ENCODE measurements around the gene PLEKHA4. TPM values are rescaled to one million over a fixed set of nuclear protein-coding genes. Genes with fewer than 3 reads are reported as not detected.

PLEKHA4 gene, protein sequence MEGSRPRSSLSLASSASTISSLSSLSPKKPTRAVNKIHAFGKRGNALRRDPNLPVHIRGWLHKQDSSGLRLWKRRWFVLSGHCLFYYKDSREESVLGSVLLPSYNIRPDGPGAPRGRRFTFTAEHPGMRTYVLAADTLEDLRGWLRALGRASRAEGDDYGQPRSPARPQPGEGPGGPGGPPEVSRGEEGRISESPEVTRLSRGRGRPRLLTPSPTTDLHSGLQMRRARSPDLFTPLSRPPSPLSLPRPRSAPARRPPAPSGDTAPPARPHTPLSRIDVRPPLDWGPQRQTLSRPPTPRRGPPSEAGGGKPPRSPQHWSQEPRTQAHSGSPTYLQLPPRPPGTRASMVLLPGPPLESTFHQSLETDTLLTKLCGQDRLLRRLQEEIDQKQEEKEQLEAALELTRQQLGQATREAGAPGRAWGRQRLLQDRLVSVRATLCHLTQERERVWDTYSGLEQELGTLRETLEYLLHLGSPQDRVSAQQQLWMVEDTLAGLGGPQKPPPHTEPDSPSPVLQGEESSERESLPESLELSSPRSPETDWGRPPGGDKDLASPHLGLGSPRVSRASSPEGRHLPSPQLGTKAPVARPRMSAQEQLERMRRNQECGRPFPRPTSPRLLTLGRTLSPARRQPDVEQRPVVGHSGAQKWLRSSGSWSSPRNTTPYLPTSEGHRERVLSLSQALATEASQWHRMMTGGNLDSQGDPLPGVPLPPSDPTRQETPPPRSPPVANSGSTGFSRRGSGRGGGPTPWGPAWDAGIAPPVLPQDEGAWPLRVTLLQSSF
- total RNA-seq: 17.2 and 18.3 TPM in 2 replicates

DNA sequence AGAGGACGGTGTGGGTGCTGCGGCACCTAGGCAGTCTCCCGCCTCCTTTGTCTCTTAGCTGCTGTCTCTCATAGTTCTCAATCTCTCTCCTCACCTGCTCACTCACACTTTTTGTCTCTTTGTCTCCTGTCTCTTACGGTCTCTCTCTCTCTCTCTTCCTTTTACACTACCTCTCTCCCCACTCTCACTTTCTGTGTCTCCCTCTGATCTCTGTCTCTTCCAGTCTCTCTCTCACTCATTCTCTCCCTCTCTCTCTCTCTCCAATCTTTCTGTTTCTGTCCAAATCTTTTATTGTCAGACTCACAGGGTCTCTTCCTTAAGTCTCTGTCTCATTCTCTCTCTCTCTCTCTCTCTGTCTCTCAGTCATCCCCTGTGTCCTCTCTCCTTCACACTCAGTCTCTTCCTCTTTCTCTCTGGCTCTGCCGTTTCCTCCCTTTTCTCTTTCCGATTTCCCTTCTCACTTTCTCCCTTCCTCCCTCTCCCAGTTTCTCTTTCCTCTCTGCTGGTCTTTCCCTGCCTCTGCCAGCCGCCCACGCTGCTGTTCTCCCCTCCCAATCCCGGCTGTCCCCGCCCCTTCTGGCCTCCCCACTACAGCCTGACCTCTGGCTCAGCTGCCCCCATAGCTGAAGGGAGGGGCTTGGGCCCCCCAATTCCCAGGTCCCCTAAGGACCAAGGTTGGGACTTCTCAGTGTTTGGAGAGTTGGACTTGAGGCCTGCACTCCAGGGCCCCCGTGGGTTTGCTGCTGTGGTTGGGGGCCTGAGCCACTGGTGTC lies at the start of gene PLEKHA4:
PLEKHA4 (minus strand) TSS at position 504 of the 773 bp plus-strand sequence. CDS start 997 bp downstream, outside the sequence.

DNA sequence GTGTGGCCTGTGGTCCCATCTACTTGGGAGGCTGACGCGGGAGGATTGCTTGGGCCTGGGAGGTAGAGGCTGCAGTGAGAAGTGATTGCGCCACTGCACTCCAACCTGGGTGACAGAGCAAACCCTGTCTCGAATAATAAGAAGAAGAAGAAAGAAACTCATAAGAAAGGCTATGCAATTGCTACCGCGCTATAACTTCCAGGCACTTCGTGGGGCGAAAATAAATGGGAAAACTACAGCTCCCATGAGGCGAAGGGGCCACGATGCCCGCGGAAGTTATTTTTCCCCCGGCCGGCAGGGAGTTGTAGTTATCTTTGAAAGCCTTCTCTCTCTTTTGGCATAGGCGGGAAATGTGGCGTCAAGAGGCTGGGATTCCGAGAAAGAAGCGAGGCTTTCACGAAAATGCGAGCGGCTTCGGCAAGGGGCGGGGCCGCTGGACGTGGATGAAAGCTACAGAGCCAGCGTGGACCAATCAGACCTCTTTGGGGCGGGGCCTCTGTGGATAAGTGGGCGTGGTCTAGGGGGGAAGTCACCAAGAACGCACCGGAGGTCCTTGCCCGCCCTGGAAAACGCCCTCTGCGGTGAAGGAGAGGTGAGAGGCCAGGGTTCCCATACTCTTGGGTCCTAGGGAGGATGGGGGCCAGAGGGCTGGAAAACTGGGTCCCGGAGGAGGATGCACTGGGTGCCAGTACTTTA lies 31.5 kb upstream of the PLEKHA4 start, which contains the start of gene NUCB1:
NUCB1 (plus strand) TSS at position 532 of the 696 bp plus-strand sequence. CDS start 485 bp downstream, outside the sequence.

GRCh38 chr19:48872182-48872883 lies 3.9 kb upstream of the PLEKHA4 start, which contains the start of gene PPP1R15A:
Gene PPP1R15A, plus strand, starts transcription at chr19:48872421. Its CDS starts 813 bp downstream, at chr19:48873234.

DNA sequence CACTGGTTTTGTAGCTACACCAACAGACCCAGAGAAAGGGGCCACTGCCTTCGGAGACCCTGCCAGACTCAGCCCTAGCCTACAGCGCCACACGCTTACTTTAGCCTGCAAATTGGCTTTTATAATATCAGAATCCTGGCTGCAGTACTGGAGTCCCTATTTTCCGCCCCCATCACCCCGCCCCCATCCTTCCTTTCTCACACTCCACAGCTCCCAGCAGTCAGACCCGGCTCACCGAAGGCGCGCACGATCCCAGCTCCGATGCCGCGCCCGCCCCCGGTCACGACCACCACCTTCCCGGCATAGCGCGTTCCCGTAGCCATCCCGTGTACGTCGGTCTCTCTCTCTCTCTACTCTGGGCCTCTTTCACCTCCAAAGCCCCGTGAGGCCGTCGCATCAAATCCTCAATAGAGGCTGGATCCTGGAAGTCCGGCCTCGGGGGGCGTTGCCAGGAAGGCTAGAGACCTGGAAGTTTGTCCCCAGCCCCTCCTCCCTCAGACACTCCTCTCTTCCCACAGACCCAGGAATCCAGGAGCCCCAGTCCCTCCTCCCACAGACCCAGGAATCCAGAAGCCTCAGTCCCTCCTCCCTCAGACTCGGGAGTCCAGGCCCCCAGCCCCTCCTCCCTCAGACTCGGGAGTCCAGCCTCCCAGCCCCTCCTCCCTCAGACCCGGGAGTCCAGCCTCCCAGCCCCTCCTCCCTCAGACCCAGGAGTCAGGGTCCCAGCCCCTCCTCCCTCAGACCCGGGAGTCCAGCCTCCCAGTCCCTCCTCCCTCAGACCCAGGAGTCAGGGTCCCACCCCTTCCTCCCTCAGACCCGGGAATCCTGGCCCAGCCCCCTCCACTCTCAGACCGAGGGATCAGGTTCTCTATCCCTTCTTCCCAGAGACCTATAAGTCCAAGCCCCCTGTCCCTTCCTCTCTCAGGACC lies 32.1 kb downstream of the PLEKHA4 start, which contains the start of gene HSD17B14:
HSD17B14 (minus strand) TSS at position 403 of the 929 bp plus-strand sequence; CDS start at position 323, 80 bp downstream.

Other genes starting within 250 kb of the PLEKHA4 start
- gene RPL18, start 249.4 kb downstream of the PLEKHA4 start, total RNA-seq: 1,560 and 1,803 TPM in 2 replicates
- 6.6 and 7.6 TPM in 2 replicates for gene SPHK2, start 249.1 kb downstream of the PLEKHA4 start, total RNA-seq
- gene DBP, start 231.2 kb downstream of the PLEKHA4 start, total RNA-seq: 6.7 and 10.6 TPM in 2 replicates
- gene CA11, start 222.4 kb downstream of the PLEKHA4 start, total RNA-seq: 0.93 and 1.1 TPM in 2 replicates
- under 0.01 and 0.06 TPM in 2 replicates for gene NTN5, start 195.6 kb downstream of the PLEKHA4 start, total RNA-seq
- not detected in 2 replicates for gene FUT2, start 172.6 kb downstream of the PLEKHA4 start, total RNA-seq
- 0.50 and 0.53 TPM in 2 replicates for gene MAMSTR, start 148.9 kb downstream of the PLEKHA4 start, total RNA-seq
- 1.1 and 2.1 TPM in 2 replicates for gene RASIP1, start 128.0 kb downstream of the PLEKHA4 start, total RNA-seq
- gene IZUMO1, start 121.7 kb downstream of the PLEKHA4 start, total RNA-seq: not detected in 2 replicates
- 0.25 and 0.26 TPM in 2 replicates for gene FUT1, start 116.0 kb downstream of the PLEKHA4 start, total RNA-seq
- not detected in 2 replicates for gene FGF21, start 113.1 kb downstream of the PLEKHA4 start, total RNA-seq
- gene BCAT2, start 57.6 kb downstream of the PLEKHA4 start, total RNA-seq: 25.0 and 27.4 TPM in 2 replicates
- gene HSD17B14, start 32.1 kb downstream of the PLEKHA4 start, total RNA-seq: 1.2 and 4.5 TPM in 2 replicates
- 57.1 and 97.7 TPM in 2 replicates for gene PPP1R15A, start 3.8 kb upstream of the PLEKHA4 start, total RNA-seq
- gene TULP2, start 30.1 kb upstream of the PLEKHA4 start, total RNA-seq: under 0.01 TPM in 1 of 2 replicates, not detected in the other
- gene NUCB1, start 31.7 kb upstream of the PLEKHA4 start, total RNA-seq: 169 and 221 TPM in 2 replicates
- gene DHDH, start 65.1 kb upstream of the PLEKHA4 start, total RNA-seq: 0.12 TPM in 1 of 2 replicates, not detected in the other
- gene BAX, start 86.3 kb upstream of the PLEKHA4 start, total RNA-seq: 48.5 and 68.4 TPM in 2 replicates
- gene FTL, start 96.7 kb upstream of the PLEKHA4 start, total RNA-seq: 2,006 and 2,638 TPM in 2 replicates
- gene GYS1, start 124.7 kb upstream of the PLEKHA4 start, total RNA-seq: 32.5 and 37.1 TPM in 2 replicates
- 190 and 270 TPM in 2 replicates for gene RUVBL2, start 125.3 kb upstream of the PLEKHA4 start, total RNA-seq
- not detected in 2 replicates for gene LHB, start 148.5 kb upstream of the PLEKHA4 start, total RNA-seq
- not detected in 2 replicates for gene CGB3, start 155.7 kb upstream of the PLEKHA4 start, total RNA-seq
- gene CGB2, start 163.3 kb upstream of the PLEKHA4 start, total RNA-seq: not detected in 2 replicates
- not detected in 2 replicates for gene CGB1, start 168.3 kb upstream of the PLEKHA4 start, total RNA-seq
- not detected in 2 replicates for gene CGB5, start 175.2 kb upstream of the PLEKHA4 start, total RNA-seq
- gene CGB8, start 180.5 kb upstream of the PLEKHA4 start, total RNA-seq: not detected in 2 replicates
- gene CGB7, start 189.1 kb upstream of the PLEKHA4 start, total RNA-seq: not detected in 2 replicates
- not detected in 2 replicates for gene NTF4, start 196.2 kb upstream of the PLEKHA4 start, total RNA-seq
- not detected in 2 replicates for gene KCNA7, start 204.1 kb upstream of the PLEKHA4 start, total RNA-seq
- 143 and 151 TPM in 2 replicates for gene SNRNP70, start 216.8 kb upstream of the PLEKHA4 start, total RNA-seq
- 13.0 and 15.6 TPM in 2 replicates for gene LIN7B, start 245.8 kb upstream of the PLEKHA4 start, total RNA-seq

Measured in aortic smooth muscle cell (primary cell).